ENCODE measurements around the gene SH2D4B. TPM values are rescaled to one million over a fixed set of nuclear protein-coding genes. Genes with fewer than 3 reads are reported as not detected.

Gene SH2D4B
- total RNA-seq, 2 donors from 2014 or later: not detected

DNA sequence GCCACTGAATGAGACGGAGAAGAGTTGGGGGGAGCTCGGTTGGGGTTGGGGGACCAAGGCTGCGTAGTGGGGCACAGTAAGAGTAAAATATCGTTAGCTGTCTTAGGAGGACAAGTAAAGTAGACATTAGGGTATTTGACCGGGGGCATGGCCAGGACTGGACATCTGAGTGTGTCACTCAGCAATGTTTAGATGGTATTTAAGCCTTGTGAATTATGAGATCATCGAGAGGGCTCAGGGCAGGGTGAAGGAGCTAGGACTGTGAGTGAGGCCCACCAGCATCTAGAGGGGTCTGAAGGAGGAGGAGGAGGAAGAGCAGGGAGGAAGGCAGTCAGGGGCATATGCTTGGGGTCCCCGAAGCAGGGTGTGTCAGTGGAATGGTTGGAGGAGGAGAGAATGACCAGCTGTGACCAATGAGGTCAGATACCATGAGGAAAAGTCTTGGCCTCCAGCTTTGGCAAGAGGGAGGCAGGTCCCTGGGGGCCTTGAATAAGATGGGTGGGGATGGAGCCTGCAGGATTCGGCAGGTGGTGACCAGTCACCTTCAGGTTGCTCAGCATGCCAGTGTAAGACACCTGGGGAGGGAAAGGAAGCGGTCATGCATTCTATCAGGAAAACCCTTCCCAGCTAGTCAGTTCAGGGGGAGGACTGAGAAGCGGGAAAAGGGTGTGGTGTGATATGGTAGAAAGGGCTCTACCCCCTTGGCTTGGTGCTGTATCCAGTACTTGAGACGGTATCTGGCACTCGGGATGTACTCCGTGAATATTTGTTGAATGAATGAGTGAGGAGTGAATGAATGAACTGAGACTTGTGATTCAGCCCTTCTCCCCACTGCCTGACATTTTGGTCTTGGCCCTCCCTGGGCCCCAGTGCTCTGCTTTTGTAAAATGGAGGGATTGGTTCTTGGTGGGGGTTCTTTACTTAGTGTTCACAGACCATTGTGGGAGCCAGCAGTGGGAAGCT lies 34.8 kb upstream of the SH2D4B start:
- no peak for ATAC-seq
- DNase-seq: no peak
- intact Hi-C loops (cut with DNase I, micrococcal nuclease): no loop called here

- no peak for DNase-seq
- no peak for ATAC-seq
- intact Hi-C loops (cut with DNase I, micrococcal nuclease): loop anchor here in 1 of 2 donors (2.0 kb wide), 1 partner anchor 59 kb away; no protein-coding TSS in a partner anchor
Measured at GRCh38 chr10:80503584-80504157, 34.0 kb upstream of the SH2D4B start.

DNA sequence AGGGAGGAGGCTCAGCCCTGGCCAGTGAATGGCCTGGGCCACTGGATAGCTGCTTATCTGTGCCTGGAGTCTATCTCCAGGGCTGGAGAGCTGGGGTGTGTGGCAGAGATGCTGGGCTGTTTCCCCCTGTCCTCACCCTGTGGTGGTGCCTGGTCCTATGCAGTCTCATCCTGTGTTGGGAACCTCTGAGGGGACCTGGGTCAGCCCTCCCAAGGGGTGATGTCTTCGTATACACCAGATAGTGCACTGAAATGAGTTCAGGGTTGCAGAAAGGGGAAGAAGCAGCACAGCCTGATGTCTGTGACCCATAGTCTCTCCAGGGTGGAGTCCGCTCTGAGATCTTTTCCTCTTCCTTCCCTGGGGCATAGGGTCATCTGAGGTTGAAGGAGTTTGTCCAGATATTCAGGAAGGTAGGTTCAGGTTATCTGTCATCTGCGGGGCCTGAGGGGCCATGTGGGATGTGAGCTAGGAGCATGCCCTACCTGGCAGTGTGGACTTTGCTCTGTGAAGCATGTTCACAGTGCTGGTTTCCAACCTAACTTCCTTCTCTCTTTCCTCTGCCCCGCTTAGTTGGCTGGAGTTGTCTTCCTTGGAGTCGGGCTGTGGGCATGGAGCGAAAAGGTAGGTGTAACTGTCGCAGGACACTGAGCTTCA lies 33.4 kb upstream of the SH2D4B start:
- ATAC-seq: peak; percentile 80
- peak; percentile 50 to 59 for DNase-seq
- intact Hi-C loops (cut with DNase I, micrococcal nuclease): loop anchor here in 1 of 2 donors (2.0 kb wide), 1 partner anchor 59 kb away; no protein-coding TSS in a partner anchor

GRCh38 chr10:80504897-80505465 lies 32.7 kb upstream of the SH2D4B start:
- ATAC-seq (peak; percentile 56), DNase-seq (peak; percentile 46 to 63)
- intact Hi-C loops (cut with DNase I, micrococcal nuclease): loop anchor here in 1 of 2 donors (2.0 kb wide), 1 partner anchor 60 kb away; no protein-coding TSS in a partner anchor

GRCh38 chr10:80506189-80506575 lies 31.5 kb upstream of the SH2D4B start:
- intact Hi-C loops (cut with DNase I, micrococcal nuclease): no loop called here
- ATAC-seq: no peak
- DNase-seq: no peak

- ATAC-seq: no peak
- no peak for DNase-seq
- intact Hi-C loops (cut with DNase I, micrococcal nuclease): no loop called here
Measured at GRCh38 chr10:80506836-80507487, 30.7 kb upstream of the SH2D4B start.

- intact Hi-C loops (cut with DNase I, micrococcal nuclease): no loop called here
- DNase-seq (no peak), ATAC-seq (no peak)
Measured at GRCh38 chr10:80509108-80509402, 28.6 kb upstream of the SH2D4B start.

GRCh38 chr10:80509403-80510161 lies 28.1 kb upstream of the SH2D4B start:
- intact Hi-C loops (cut with DNase I, micrococcal nuclease): no loop called here
- ATAC-seq: no peak

DNA sequence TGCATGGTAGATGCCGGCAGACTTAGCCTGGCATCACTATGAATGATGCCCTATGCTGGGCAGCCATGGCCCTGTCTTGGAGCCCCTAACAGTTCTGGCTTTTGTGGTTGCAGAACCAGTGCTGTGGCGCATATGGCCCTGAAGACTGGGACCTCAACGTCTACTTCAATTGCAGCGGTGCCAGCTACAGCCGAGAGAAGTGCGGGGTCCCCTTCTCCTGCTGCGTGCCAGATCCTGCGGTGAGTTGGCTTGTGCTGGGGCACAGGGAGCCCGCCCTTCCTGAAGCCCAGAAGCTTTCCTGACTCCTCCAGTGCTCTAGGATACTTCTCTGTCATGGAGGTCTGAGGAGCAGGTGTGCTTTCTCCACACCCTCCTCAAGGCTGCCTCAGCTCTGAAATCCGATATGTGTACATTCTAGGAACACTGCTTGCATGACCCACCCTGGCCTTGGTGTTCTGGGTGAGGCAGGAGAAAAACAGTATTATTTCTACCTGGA lies 25.6 kb upstream of the SH2D4B start:
- ATAC-seq: no peak
- intact Hi-C loops (cut with DNase I, micrococcal nuclease): no loop called here
- DNase-seq: no peak

More at GRCh38 chr10:80509403-80510161, 28.1 kb upstream of the SH2D4B start:
- DNase-seq: no peak

DNA sequence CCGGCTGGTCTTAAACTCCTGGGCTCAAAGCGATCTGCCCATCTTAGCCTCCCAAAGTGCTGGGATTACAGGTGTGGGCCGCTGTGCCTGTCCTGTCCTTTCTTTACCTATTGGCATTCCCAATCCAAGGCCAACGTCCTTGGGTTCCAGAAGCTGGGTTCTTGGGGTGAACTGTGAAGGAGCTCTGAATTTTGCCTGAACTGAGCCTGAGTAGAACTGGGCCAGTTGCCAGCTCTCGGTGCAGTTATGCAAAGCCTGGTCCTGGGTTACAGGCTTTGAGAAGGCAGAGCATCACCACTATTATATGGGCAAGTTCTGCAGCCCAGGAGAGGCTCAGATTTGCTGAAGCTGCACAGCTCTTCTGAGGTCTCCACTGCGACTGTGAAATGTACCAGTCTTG lies 24.6 kb upstream of the SH2D4B start:
- DNase-seq (no peak), ATAC-seq (no peak)
- intact Hi-C loops (cut with DNase I, micrococcal nuclease): no loop called here

- intact Hi-C loops (cut with DNase I, micrococcal nuclease): no loop called here
- ATAC-seq: no peak
- no peak for DNase-seq
Measured at GRCh38 chr10:80515511-80515910, 22.2 kb upstream of the SH2D4B start.

- intact Hi-C loops (cut with DNase I, micrococcal nuclease): no loop called here
- no peak for ATAC-seq
- DNase-seq: no peak
Measured at GRCh38 chr10:80515941-80516340, 21.8 kb upstream of the SH2D4B start.

DNA sequence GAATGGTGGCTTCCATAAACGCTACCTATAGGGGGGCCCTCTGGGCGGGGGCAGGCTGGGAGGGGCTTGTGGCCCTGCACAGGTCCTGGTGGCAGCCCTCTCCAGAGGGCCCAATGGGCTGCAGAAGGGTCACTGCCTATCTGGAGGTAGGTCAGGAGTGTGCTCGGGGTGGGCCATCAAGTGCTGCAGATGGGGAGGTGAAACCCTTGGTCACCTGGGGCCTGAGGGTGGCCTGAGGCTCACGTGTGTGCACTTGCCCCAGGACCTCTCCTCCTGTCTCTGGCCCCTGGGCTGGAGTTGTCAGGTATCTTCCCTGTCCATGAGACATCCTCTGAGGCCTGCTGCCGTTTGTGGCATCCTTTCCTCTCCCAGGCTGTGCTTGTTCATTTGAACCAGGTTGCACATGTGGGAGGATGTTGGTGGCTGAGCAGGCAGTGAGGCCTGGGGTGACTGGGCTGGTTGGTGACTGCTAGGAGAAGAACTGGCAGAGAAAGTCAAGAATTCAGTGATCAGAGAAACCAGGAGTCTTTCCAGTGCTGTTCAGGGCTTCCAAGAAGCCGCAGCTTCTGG lies 21.1 kb upstream of the SH2D4B start:
- DNase-seq (no peak), ATAC-seq (no peak)
- intact Hi-C loops (cut with DNase I, micrococcal nuclease): no loop called here

DNA sequence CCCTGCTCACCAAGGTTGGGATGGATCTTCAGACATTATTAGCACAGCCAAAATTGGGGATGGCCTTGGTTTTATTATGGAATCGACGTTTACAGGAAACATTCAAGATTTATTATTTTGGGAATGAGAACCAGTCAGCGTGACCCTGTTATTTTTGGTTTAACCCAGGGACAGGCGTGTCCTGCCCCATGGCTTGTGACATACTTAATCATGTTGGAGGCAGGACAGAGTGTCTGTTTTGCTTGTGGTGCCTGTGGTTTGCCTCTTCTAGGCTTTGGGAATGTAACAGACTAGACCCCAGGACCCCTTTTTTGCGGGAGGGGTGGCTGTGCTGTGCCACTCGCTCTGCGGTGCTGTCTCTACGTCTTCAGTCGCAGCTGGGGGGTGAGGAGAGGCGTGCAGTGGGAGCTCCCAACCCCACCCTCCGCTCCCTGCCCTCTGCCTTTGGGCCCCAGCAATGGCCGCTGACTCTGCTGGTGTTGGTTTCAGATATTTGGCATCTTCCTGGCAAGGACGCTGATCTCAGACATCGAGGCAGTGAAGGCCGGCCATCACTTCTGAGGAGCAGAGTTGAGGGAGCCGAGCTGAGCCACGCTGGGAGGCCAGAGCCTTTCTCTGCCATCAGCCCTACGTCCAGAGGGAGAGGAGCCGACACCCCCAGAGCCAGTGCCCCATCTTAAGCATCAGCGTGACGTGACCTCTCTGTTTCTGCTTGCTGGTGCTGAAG lies 20.1 kb upstream of the SH2D4B start:
- intact Hi-C loops (cut with DNase I, micrococcal nuclease): no loop called here
- no peak for ATAC-seq

DNA sequence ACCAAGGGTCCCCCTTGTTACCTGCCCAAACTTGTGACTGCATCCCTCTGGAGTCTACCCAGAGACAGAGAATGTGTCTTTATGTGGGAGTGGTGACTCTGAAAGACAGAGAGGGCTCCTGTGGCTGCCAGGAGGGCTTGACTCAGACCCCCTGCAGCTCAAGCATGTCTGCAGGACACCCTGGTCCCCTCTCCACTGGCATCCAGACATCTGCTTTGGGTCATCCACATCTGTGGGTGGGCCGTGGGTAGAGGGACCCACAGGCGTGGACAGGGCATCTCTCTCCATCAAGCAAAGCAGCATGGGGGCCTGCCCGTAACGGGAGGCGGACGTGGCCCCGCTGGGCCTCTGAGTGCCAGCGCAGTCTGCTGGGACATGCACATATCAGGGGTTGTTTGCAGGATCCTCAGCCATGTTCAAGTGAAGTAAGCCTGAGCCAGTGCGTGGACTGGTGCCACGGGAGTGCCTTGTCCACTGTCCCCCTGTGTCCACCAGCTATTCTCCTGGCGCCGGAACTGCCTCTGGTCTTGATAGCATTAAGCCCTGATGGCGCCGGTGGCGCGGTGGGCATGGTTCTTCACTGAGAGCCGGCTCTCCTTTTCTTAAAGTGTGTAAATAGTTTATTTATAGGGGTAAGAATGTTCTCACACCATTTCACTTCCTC lies 19.4 kb upstream of the SH2D4B start:
- ATAC-seq: no peak
- DNase-seq: peak in 1 of 2 donors; percentile 20
- intact Hi-C loops (cut with DNase I, micrococcal nuclease): no loop called here

More for the DNA sequence above, 20.1 kb upstream of the SH2D4B start:
- DNase-seq: peak in 1 of 2 donors; percentile 22

GRCh38 chr10:80518807-80519360 lies 18.8 kb upstream of the SH2D4B start:
- intact Hi-C loops (cut with DNase I, micrococcal nuclease): no loop called here
- no peak for ATAC-seq

More at GRCh38 chr10:80518807-80519360, 18.8 kb upstream of the SH2D4B start:
- DNase-seq: peak in 1 of 2 donors; percentile 12
